K562 (cell line): ENCODE measurements around the gene CDC45. TPM values are rescaled to one million over a fixed set of nuclear protein-coding genes. Genes with fewer than 3 reads are reported as not detected.

Experiments
- BCL6 ChIP-seq: fragments of 250-450 bp; sonication (Bioruptor Pico); IDR thresholded peaks from 2 replicates; pipeline ENCODE4 v1.4.0; 2020
- CAMTA2 ChIP-seq: fragments of 250-450 bp; sonication (Bioruptor Pico); conservative IDR thresholded peaks from 2 replicates; pipeline ENCODE4 v1.5.1; 2022
- CCAR2 ChIP-seq: fragments of 200-400 bp; formaldehyde crosslinking; IDR thresholded peaks from 2 replicates; pipeline ENCODE4 v1.6.1; 2017; ENCODE audit warnings: mild to moderate bottlenecking, low read depth, low read length
- E2F3 ChIP-seq: fragments of 250-450 bp; sonication (Bioruptor Pico); IDR thresholded peaks from 2 replicates; pipeline ENCODE4 v1.4.0; 2020; ENCODE audit warnings: mild to moderate bottlenecking
- FOXA3 ChIP-seq, 2 experiments: fragments of 450-650 bp in 1 of 2; sonication (generic) in 1 of 2; formaldehyde crosslinking; IDR thresholded peaks in 1 of 2; conservative IDR thresholded peaks in 1 of 2; 2 replicates each; pipeline versions ENCODE4 v1.4.0 to v1.8.0; 2020 to 2022; ENCODE audit warnings: mild to moderate bottlenecking in 2 of 2, missing genetic modification reagents in 1 of 2
- FOXJ3 ChIP-seq: sonication (generic); formaldehyde crosslinking; IDR thresholded peaks from 2 replicates; pipeline ENCODE4 v1.4.0; 2020; ENCODE audit warnings: mild to moderate bottlenecking, missing genetic modification reagents
- HNRNPLL ChIP-seq: fragments of 200-400 bp; formaldehyde crosslinking; IDR thresholded peaks from 2 replicates; pipeline ENCODE4 v1.6.1; 2017; ENCODE audit warnings: low read length, low read depth, mild to moderate bottlenecking; ENCODE audit not compliant: poor library complexity, severe bottlenecking
- KLF1 ChIP-seq: fragments of 450-650 bp; IDR thresholded peaks from 2 replicates; pipeline ENCODE4 v1.6.1; 2016; ENCODE audit warnings: missing genetic modification characterization, missing compliant biosample characterization
- NCOA1 ChIP-seq: fragments of 450-650 bp; IDR thresholded peaks from 2 replicates; pipeline ENCODE4 v1.6.1; 2016; ENCODE audit warnings: low read depth
- NFXL1 ChIP-seq: fragments of 450-650 bp; formaldehyde crosslinking; IDR thresholded peaks from 2 replicates; pipeline ENCODE4 v1.4.0; 2021; ENCODE audit warnings: mild to moderate bottlenecking
- SRF ChIP-seq, 2 experiments: fragments of 250-450, 450-650 bp in 1 of 2; sonication (Bioruptor Pico) in 1 of 2; sonication (generic) in 1 of 2; formaldehyde crosslinking; IDR thresholded peaks; 2 replicates each; pipeline versions ENCODE4 v1.5.0 to v1.5.1; 2020 to 2022; ENCODE audit warnings: mild to moderate bottlenecking in 1 of 2, missing genetic modification reagents in 1 of 2
- STAT5A ChIP-seq: IDR thresholded peaks from 2 replicates; pipeline ENCODE4 v1.6.1; 2012; ENCODE audit warnings: low read length, inconsistent platforms, borderline replicate concordance
- ZEB2 ChIP-seq: fragments of 450-650 bp; IDR thresholded peaks from 2 replicates; pipeline ENCODE4 v1.6.1; 2016
- ZNF354B ChIP-seq: fragments of 250-450 bp; sonication (Bioruptor Pico); IDR thresholded peaks from 2 replicates; pipeline ENCODE4 v1.4.0; 2020
- ZNF668 ChIP-seq: fragments of 250-450 bp; sonication (Bioruptor Pico); IDR thresholded peaks from 2 replicates; pipeline ENCODE4 v1.8.0; 2022; ENCODE audit warnings: mild to moderate bottlenecking, inconsistent platforms
- ZNF830 ChIP-seq: fragments of 250-450 bp; sonication (Bioruptor Pico); IDR thresholded peaks from 2 replicates; pipeline ENCODE4 v1.5.0; 2021; ENCODE audit warnings: mild to moderate bottlenecking
- polyA plus RNA-seq, 8 experiments: library from polyadenylated mRNA; depleted of rRNA in 4 of 8; stranded (reverse) in 5 of 8; unstranded in 3 of 8; fragments of >200 nt; fragmentation: Nextera tagmentation in 2 of 8; fragmentation: Illumina TruSeq in 1 of 8; extraction: Ambion mirVana in 2 of 8; extraction: Trizol in 1 of 8; gene quantifications; 2 replicates each; pipeline versions ENCODE4 v1.2.1 to v1.2.3, GENCODE V29; 2011 to 2014; ENCODE audit warnings: inconsistent platforms in 1 of 8, missing spikeins in 1 of 8
- total RNA-seq, 7 experiments: library from RNA; depleted of rRNA in 6 of 7; stranded (reverse); fragments of >200 nt in 6 of 7; fragmentation: Illumina TruSeq in 2 of 7; extraction: Trizol in 2 of 7; gene quantifications; 2 replicates each; pipeline versions ENCODE4 v1.2.1 to v1.2.3, GENCODE V29; 2011 to 2021; ENCODE audit warnings: low replicate concordance in 1 of 7
- TF ChIP-seq, protein P1 (sequence below): IDR thresholded peaks from 3 replicates; pipeline ENCODE4 v1.6.1; 2011; ENCODE audit warnings: borderline replicate concordance, mild to moderate bottlenecking; ENCODE audit not compliant: insufficient read length, insufficient read depth
- TF ChIP-seq, protein P2 (sequence below): sonication (generic); IDR thresholded peaks from 2 replicates; pipeline ENCODE4 v1.6.1; 2016
- TF ChIP-seq, protein P3 (sequence below): fragments of 450-650 bp; IDR thresholded peaks from one replicate; pipeline ENCODE4 v1.6.1; 2018; ENCODE audit warnings: mild to moderate bottlenecking, moderate library complexity; ENCODE audit not compliant: partially characterized antibody
- TF ChIP-seq, protein P4 (sequence below), 2 experiments: fragments of 450-650 bp; conservative IDR thresholded peaks; 2 replicates each; pipeline ENCODE4 v1.6.1; 2017; ENCODE audit warnings: mild to moderate bottlenecking in 2 of 2, moderate library complexity in 2 of 2
- TF ChIP-seq, protein P5 (sequence below): IDR thresholded peaks from 2 replicates; pipeline ENCODE4 v1.6.1; 2012; ENCODE audit warnings: low read depth, low read length, improper control_type of control experiment, borderline replicate concordance

CDC45 gene
- total and polyA plus RNA-seq, 9 of the 15 experiments (the other 6 are each of a cell fraction or from before 2014, with no cell fraction given), result 251 to 580 (median 410) TPM

DNA sequence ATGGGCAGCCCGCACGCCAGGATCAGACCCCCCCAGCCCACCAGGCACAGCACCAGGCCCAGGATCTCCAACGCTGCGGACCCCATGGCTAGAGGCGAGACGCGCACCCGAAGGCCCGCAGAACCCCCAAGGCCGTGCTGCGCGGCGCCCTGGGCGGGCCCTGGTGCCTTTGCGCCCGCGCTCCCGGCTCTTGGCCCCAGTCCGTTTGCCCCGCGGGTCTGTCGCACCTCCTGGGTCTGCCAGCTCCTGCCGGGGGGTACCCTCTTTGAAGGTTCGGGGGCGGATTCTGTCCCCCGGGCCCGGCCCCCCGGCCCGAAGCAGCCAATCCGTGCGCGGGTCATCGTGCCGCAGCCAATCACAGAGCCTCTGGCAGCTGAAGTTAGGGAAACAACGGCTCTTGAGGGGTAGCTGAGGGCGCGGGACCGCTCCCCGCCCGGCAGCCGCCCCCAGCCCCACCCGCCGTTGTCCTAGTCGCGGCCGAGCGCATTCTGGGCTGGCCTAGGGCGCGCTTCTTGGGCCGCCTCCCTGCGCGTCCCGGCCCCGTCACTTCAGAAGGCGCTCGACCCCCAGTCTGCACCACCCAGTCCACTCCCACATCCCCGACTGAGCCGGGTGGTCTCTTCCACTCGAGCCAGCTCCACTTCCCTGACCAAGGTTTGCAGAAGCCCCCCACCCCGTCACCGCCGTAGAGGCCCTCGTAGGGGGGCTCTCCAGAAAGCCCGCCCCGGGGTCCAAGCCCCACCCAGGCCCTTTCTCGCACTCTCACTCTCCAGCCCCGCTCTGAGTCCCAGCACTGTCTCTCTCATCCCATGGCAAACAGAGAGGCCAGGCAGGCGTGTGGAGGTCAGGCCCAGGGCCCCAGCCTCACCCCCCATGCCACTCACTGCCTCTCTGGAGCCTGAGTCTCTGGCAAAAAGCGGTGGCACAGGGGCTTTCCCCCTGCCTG is 44.7 kb downstream of the CDC45 start, which contains the start of gene CLDN5 (continued):
- TF ChIP-seq ZNF668 (CRISPR knock-in tag) (no peak), HNRNPLL (no peak), E2F3 (no peak), FOXA3 (CRISPR knock-in tag; conservative IDR thresholded peaks at IDR 0.05 in 1 of 2, IDR thresholded peaks at IDR 0.05 in 1 of 2) (no peak), ZNF354B (CRISPR knock-in tag) (no peak), ZNF830 (no peak), FOXJ3 (CRISPR knock-in tag) (no peak), ZEB2 (no peak), KLF1 (tag) (no peak), CCAR2 (no peak), NFXL1 (CRISPR knock-in tag) (no peak), NCOA1 (no peak), CAMTA2 (no peak), BCL6 (no peak), SRF (CRISPR knock-in tag; IDR thresholded peaks at IDR 0.05) (no peak), STAT5A (no peak)
- TF ChIP-seq, protein P1, sequence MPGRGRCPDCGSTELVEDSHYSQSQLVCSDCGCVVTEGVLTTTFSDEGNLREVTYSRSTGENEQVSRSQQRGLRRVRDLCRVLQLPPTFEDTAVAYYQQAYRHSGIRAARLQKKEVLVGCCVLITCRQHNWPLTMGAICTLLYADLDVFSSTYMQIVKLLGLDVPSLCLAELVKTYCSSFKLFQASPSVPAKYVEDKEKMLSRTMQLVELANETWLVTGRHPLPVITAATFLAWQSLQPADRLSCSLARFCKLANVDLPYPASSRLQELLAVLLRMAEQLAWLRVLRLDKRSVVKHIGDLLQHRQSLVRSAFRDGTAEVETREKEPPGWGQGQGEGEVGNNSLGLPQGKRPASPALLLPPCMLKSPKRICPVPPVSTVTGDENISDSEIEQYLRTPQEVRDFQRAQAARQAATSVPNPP, result no peak
- TF ChIP-seq, protein P2, sequence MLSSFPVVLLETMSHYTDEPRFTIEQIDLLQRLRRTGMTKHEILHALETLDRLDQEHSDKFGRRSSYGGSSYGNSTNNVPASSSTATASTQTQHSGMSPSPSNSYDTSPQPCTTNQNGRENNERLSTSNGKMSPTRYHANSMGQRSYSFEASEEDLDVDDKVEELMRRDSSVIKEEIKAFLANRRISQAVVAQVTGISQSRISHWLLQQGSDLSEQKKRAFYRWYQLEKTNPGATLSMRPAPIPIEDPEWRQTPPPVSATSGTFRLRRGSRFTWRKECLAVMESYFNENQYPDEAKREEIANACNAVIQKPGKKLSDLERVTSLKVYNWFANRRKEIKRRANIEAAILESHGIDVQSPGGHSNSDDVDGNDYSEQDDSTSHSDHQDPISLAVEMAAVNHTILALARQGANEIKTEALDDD, result no peak
- TF ChIP-seq, protein P3, sequence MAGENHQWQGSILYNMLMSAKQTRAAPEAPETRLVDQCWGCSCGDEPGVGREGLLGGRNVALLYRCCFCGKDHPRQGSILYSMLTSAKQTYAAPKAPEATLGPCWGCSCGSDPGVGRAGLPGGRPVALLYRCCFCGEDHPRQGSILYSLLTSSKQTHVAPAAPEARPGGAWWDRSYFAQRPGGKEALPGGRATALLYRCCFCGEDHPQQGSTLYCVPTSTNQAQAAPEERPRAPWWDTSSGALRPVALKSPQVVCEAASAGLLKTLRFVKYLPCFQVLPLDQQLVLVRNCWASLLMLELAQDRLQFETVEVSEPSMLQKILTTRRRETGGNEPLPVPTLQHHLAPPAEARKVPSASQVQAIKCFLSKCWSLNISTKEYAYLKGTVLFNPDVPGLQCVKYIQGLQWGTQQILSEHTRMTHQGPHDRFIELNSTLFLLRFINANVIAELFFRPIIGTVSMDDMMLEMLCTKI, result no peak
- TF ChIP-seq, protein P4, sequence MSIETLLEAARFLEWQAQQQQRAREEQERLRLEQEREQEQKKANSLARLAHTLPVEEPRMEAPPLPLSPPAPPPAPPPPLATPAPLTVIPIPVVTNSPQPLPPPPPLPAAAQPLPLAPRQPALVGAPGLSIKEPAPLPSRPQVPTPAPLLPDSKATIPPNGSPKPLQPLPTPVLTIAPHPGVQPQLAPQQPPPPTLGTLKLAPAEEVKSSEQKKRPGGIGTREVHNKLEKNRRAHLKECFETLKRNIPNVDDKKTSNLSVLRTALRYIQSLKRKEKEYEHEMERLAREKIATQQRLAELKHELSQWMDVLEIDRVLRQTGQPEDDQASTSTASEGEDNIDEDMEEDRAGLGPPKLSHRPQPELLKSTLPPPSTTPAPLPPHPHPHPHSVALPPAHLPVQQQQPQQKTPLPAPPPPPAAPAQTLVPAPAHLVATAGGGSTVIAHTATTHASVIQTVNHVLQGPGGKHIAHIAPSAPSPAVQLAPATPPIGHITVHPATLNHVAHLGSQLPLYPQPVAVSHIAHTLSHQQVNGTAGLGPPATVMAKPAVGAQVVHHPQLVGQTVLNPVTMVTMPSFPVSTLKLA (conservative IDR thresholded peaks at IDR 0.05), result no peak
- TF ChIP-seq, protein P5, sequence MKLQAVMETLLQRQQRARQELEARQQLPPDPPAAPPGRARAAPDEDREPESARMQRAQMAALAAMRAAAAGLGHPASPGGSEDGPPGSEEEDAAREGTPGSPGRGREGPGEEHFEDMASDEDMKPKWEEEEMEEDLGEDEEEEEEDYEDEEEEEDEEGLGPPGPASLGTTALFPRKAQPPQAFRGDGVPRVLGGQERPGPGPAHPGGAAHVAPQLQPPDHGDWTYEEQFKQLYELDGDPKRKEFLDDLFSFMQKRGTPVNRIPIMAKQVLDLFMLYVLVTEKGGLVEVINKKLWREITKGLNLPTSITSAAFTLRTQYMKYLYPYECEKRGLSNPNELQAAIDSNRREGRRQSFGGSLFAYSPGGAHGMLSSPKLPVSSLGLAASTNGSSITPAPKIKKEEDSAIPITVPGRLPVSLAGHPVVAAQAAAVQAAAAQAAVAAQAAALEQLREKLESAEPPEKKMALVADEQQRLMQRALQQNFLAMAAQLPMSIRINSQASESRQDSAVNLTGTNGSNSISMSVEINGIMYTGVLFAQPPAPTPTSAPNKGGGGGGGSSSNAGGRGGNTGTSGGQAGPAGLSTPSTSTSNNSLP, result no peak
